Dendritic cell treated with granulocyte-macrophage colony-stimulating factor and Interleukin-4, amounts not matched to agents 40 ng/mL and 50 ng/mL, for 4 days (primary cell): ENCODE results near the gene STK11IP.

Experiments
- H3K27ac Mint-ChIP-seq: one replicate; pipeline ENCODE4 v1.8.0; 2022; ENCODE audit warnings: mild to moderate bottlenecking, mixed read lengths
- H3K27me3 Mint-ChIP-seq: one replicate; pipeline ENCODE4 v1.8.0; 2022; ENCODE audit warnings: mild to moderate bottlenecking, mixed read lengths
- H3K36me3 Mint-ChIP-seq: one replicate; pipeline ENCODE4 v1.8.0; 2022; ENCODE audit warnings: low read depth, mixed read lengths
- H3K4me1 Mint-ChIP-seq: one replicate; pipeline ENCODE4 v1.8.0; 2022; ENCODE audit warnings: low read depth, mixed read lengths
- H3K4me3 Mint-ChIP-seq: one replicate; pipeline ENCODE4 v1.8.0; 2022; ENCODE audit warnings: mild to moderate bottlenecking, moderate library complexity, mixed read lengths
- H3K9me3 Mint-ChIP-seq: one replicate; pipeline ENCODE4 v1.8.0; 2022; ENCODE audit warnings: mixed read lengths
- intact Hi-C: fragments of 100-400 bp; cut with micrococcal nuclease; formaldehyde crosslinking; loops from one replicate; pipeline ENCODE4 v1.15.0; 2022

STK11IP gene

DNA sequence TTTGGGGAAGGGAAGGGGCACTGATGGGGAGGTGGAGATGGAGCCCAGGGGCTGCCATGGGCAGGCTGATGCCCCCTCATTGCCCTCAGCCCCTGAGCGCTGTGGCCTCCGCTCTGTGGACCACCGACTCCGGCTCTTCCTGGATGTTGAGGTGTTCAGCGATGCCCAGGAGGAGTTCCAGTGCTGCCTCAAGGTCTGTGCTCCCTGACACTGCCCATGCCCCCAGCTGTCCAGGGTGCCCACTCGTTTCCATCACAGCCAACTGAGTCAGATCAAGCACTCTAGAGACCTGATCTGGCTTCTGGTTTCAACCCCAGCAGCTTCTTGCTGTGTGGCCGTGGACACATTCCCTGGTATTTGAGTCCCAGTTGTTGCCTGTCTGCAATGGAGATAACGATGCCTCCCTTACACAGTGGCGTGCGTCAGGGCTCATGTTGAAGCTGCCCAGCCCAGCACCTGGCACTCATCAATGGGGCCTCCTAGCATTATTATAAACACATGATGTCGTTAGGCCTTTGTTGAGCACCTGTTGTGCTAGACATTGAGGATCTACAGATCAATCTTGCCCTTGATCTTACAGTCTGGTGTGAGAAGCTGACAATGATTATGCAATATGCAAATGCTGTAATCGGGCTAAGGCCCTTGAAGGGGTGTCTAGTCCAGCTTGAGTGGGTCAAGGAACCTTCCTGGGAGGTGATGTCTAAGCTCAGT, 14.4 kb downstream of the STK11IP start:
- peaks cover 100% of the 10 kb centered on the region for H3K36me3 Mint-ChIP-seq
- no peak overlapping the region for H3K27ac Mint-ChIP-seq
- H3K27me3 Mint-ChIP-seq = no peaks in the 10 kb centered on the region
- intact Hi-C loops = no loop called here
- no peak overlapping the region for H3K4me3 Mint-ChIP-seq
- peaks cover 14% of the 10 kb centered on the region for H3K4me1 Mint-ChIP-seq
- no peaks in the 10 kb centered on the region for H3K9me3 Mint-ChIP-seq

- intact Hi-C loops = no loop called here
- Mint-ChIP-seq H3K36me3 (peaks cover 93% of the 10 kb centered on the region), H3K4me1 (peaks cover 14% of the 10 kb centered on the region), H3K4me3 (no peak overlapping the region), H3K27me3 (no peaks in the 10 kb centered on the region), H3K9me3 (no peaks in the 10 kb centered on the region), H3K27ac (peak overlapping the region; percentile 1)
Measured at GRCh38 chr2:219612577-219613286, 15.1 kb downstream of the STK11IP start.

- Mint-ChIP-seq H3K27me3 (no peaks in the 10 kb centered on the region), H3K27ac (no peak overlapping the region), H3K9me3 (no peaks in the 10 kb centered on the region), H3K4me1 (peaks cover 9% of the 10 kb centered on the region), H3K4me3 (no peak overlapping the region), H3K36me3 (peaks cover 85% of the 10 kb centered on the region)
- intact Hi-C loops = no loop called here
Measured at GRCh38 chr2:219613461-219614070, 15.9 kb downstream of the STK11IP start.

GRCh38 chr2:219614076-219614860, 16.6 kb downstream of the STK11IP start:
- Mint-ChIP-seq H3K27me3 (no peaks in the 10 kb centered on the region), H3K36me3 (peaks cover 78% of the 10 kb centered on the region), H3K4me1 (peaks cover 9% of the 10 kb centered on the region), H3K4me3 (no peak overlapping the region), H3K27ac (no peak overlapping the region), H3K9me3 (no peaks in the 10 kb centered on the region)
- intact Hi-C loops = no loop called here

DNA sequence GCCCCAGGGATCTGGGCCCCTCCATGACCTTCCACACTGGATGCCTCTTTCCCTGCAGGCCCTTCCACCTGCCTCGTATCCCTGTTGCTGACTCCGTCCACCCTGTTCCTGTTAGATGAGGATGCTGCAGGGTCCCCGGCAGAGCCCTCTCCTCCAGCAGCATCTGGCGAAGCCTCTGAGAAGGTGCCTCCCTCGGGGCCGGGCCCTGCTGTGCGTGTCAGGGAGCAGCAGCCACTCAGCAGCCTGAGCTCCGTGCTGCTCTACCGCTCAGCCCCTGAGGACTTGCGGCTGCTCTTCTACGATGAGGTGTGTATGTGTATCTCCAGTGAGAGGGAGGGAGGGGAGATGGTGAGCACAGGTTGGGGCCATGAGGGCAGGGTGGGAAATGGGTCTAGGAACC, 17.4 kb downstream of the STK11IP start:
- intact Hi-C loops = no loop called here
- H3K36me3 Mint-ChIP-seq = peaks cover 70% of the 10 kb centered on the region

DNA sequence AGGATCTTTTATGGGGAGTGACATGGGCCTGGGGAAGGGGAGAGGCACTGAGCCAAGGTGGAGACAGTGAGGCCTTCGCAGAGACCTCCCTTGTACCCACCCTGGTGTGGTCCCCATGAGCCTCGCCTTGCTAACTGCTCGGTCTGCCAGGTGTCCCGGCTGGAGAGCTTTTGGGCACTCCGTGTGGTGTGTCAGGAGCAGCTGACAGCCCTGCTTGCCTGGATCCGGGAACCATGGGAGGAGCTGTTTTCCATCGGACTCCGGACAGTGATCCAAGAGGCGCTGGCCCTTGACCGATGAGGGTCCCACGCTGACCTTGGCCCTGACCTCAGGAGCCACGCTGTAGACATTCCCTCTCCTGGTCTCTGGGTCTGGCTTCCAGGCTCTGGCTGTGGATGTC, 18.2 kb downstream of the STK11IP start:
- peaks cover 9% of the 10 kb centered on the region for H3K4me1 Mint-ChIP-seq
- H3K4me3 Mint-ChIP-seq = no peak overlapping the region
- no peaks in the 10 kb centered on the region for H3K9me3 Mint-ChIP-seq
- H3K36me3 Mint-ChIP-seq = peaks cover 62% of the 10 kb centered on the region
- H3K27me3 Mint-ChIP-seq = peaks cover 1% of the 10 kb centered on the region
- no peak overlapping the region for H3K27ac Mint-ChIP-seq
- intact Hi-C loops = no loop called here

More for the DNA sequence above, 17.4 kb downstream of the STK11IP start:
- no peak overlapping the region for H3K27ac Mint-ChIP-seq
- peaks cover 9% of the 10 kb centered on the region for H3K4me1 Mint-ChIP-seq
- no peak overlapping the region for H3K4me3 Mint-ChIP-seq
- no peaks in the 10 kb centered on the region for H3K9me3 Mint-ChIP-seq
- H3K27me3 Mint-ChIP-seq = no peaks in the 10 kb centered on the region

- Mint-ChIP-seq H3K4me3 (no peak overlapping the region), H3K9me3 (no peaks in the 10 kb centered on the region), H3K36me3 (peaks cover 55% of the 10 kb centered on the region), H3K27me3 (peaks cover 6% of the 10 kb centered on the region), H3K27ac (no peak overlapping the region), H3K4me1 (peaks cover 13% of the 10 kb centered on the region)
- intact Hi-C loops = no loop called here
Measured at GRCh38 chr2:219616550-219616949, 18.9 kb downstream of the STK11IP start.

- H3K9me3 Mint-ChIP-seq = no peaks in the 10 kb centered on the region
- peaks cover 11% of the 10 kb centered on the region for H3K4me1 Mint-ChIP-seq
- intact Hi-C loops = no loop called here
- peaks cover 15% of the 10 kb centered on the region for H3K27me3 Mint-ChIP-seq
- no peak overlapping the region for H3K27ac Mint-ChIP-seq
- H3K36me3 Mint-ChIP-seq = peaks cover 34% of the 10 kb centered on the region
- H3K4me3 Mint-ChIP-seq = no peak overlapping the region
Measured at GRCh38 chr2:219618733-219619122, 21.1 kb downstream of the STK11IP start.

DNA sequence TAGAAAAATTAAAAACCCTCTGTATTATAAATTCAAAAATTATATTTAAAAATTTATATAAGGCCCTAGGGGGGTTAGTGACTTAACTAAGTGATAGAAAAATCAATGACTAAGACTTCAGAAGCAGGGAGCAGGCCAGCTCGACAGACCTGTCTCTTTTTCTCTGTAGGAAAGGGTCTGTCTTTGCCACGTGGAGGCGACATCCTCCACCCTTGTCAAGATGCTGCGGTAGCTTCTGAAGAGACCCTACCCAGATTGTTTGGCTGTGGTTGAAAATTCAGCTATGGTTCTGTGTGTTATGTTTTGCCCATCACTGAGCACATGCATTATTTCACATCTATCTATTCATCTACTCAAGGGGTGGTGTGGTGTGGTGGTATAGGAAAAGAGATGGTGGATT, 21.6 kb downstream of the STK11IP start:
- H3K36me3 Mint-ChIP-seq = peaks cover 28% of the 10 kb centered on the region
- no peak overlapping the region for H3K4me3 Mint-ChIP-seq
- peaks cover 20% of the 10 kb centered on the region for H3K27me3 Mint-ChIP-seq
- H3K4me1 Mint-ChIP-seq = peaks cover 11% of the 10 kb centered on the region
- intact Hi-C loops = no loop called here
- H3K9me3 Mint-ChIP-seq = no peaks in the 10 kb centered on the region
- no peak overlapping the region for H3K27ac Mint-ChIP-seq

DNA sequence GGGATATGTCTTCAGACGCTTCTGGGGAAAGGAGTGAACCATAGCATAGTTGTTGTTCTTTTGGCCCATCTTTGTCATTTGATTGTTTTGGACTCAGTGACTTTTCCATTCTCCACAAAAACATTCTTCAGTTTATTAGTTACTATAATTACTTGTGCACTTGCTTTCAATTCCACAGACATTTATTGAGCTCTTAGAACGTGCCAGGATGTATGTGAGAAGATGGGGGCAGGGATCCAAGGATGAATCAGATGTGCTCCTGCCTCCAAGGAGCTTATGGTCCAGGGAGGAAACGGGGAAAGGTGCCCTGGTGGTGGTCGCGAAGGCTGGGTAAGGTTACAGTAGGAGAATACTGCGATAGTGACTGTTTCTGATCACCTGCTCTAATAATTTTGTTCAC, 22.9 kb downstream of the STK11IP start:
- H3K4me3 Mint-ChIP-seq = no peak overlapping the region
- intact Hi-C loops = no loop called here
- H3K9me3 Mint-ChIP-seq = no peaks in the 10 kb centered on the region
- H3K4me1 Mint-ChIP-seq = peaks cover 11% of the 10 kb centered on the region
- peaks cover 15% of the 10 kb centered on the region for H3K36me3 Mint-ChIP-seq
- H3K27ac Mint-ChIP-seq = no peak overlapping the region
- H3K27me3 Mint-ChIP-seq = peaks cover 32% of the 10 kb centered on the region

DNA sequence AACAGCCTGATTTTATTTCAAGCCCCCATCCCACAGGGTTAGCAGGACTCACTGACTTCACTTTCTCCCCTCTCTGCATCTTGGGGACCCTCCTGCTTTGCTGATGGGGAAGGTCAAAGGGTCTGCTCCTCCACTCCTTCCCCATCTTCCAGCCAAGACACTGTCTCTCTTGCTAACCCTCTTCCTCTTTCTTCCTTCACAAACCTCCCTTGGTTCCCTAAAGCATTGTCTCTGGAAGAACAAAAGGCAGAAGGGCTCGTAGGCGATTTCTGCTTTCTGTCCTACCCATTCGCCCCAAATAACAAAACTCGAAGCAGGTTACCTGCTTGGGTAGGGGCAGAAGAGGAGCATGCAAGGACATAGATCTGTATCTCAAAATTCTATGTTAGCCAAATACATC, 24.3 kb downstream of the STK11IP start:
- Mint-ChIP-seq H3K9me3 (no peaks in the 10 kb centered on the region), H3K4me3 (no peak overlapping the region), H3K27me3 (peaks cover 44% of the 10 kb centered on the region), H3K36me3 (peaks cover 1% of the 10 kb centered on the region), H3K4me1 (peaks cover 11% of the 10 kb centered on the region), H3K27ac (no peak overlapping the region)
- intact Hi-C loops = no loop called here

- Mint-ChIP-seq H3K27me3 (peaks cover 47% of the 10 kb centered on the region), H3K4me3 (no peak overlapping the region), H3K4me1 (peaks cover 11% of the 10 kb centered on the region), H3K9me3 (no peaks in the 10 kb centered on the region), H3K27ac (no peak overlapping the region), H3K36me3 (no peaks in the 10 kb centered on the region)
- intact Hi-C loops = no loop called here
Measured at GRCh38 chr2:219622472-219622871, 24.8 kb downstream of the STK11IP start.

- Mint-ChIP-seq H3K4me1 (peaks cover 27% of the 10 kb centered on the region), H3K4me3 (no peak overlapping the region), H3K36me3 (no peaks in the 10 kb centered on the region), H3K9me3 (no peaks in the 10 kb centered on the region), H3K27me3 (peaks cover 65% of the 10 kb centered on the region), H3K27ac (no peak overlapping the region)
- intact Hi-C loops = no loop called here
Measured at GRCh38 chr2:219624565-219624964, 26.9 kb downstream of the STK11IP start.

- Mint-ChIP-seq H3K4me1 (peaks cover 28% of the 10 kb centered on the region), H3K27me3 (peaks cover 70% of the 10 kb centered on the region), H3K27ac (no peak overlapping the region), H3K4me3 (no peak overlapping the region), H3K9me3 (no peaks in the 10 kb centered on the region), H3K36me3 (no peaks in the 10 kb centered on the region)
- intact Hi-C loops = no loop called here
Measured at GRCh38 chr2:219625179-219625578, 27.5 kb downstream of the STK11IP start.
